ENCODE data around the gene PMEPA1. TPM values are rescaled to one million over a fixed set of nuclear protein-coding genes. Genes with fewer than 3 reads are reported as not detected.

PMEPA1 gene
- total and polyA plus RNA-seq, 2 donors (not counting 3 experiments of a cell fraction or from before 2014, with no cell fraction given): 31.6 to 33.2 TPM

DNA sequence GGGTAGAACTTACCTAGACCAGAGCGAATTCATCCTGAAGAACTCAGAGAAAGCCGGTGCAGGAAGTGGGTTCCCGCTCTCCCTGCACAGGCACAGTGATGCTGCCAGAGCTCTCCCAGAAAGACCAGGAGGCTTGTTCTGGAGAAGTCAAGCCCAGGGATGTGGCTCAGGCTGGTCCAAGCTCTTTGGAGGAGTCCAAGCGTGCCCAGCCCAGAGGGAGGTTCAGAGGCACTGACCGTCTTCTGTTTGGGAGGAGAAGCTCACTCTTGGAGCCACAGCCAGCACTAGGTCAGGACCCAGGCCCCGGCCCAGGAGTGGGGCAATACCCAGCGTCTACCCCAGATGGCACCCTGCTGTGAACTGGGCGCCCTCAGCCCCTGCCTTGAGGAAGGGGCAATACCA is 1.5 kb upstream of the PMEPA1 start:
- H3K79me2 ChIP-seq (ENCODE audit: control insufficient read depth, insufficient read depth, low read length): peaks cover 25% of the 10 kb centered on the region
- H3K9ac ChIP-seq (replicated peaks; ENCODE audit: extremely low read depth, insufficient read depth, low read length): no peak overlapping the region
- H3K9me1 ChIP-seq (replicated peaks; ENCODE audit: control insufficient read depth, extremely low read depth, insufficient read depth, low read length): no peaks in the 10 kb centered on the region
- intact Hi-C loops (cut with micrococcal nuclease) (loop anchor here (10.0 kb wide), 2 partner anchors 327 to 1183 kb away; no protein-coding TSS in a partner anchor), dilution Hi-C loops (cut with MboI; ENCODE audit: extremely low pct_ligation_motif_present, low sequenced_read_pairs) (no loop called here)
- H3K27me3 ChIP-seq (ENCODE audit: control insufficient read depth in 2 of 2, insufficient read depth in 2 of 2, low read length in 2 of 2): no peaks in the 10 kb centered on the region
- ChIA-PET CTCF (interaction anchor here (0.7 to 2.9 kb wide), 9 partner anchors 13 to 469 kb away, joined by 3 to 22 read pairs (median 5); no protein-coding TSS in a partner anchor), POLR2A (no interaction called here)
- no peak overlapping the region for H2AFZ ChIP-seq (ENCODE audit: low read depth, low read length)
- no peaks in the 10 kb centered on the region for H3K36me3 ChIP-seq (ENCODE audit: control insufficient read depth in 2 of 2, extremely low read depth in 1 of 2, insufficient read depth in 2 of 2, low read length in 2 of 2)
- H3K27ac ChIP-seq (ENCODE audit: insufficient read depth, low read depth, low read length): no peak overlapping the region
- no peak overlapping the region for H3K4me3 ChIP-seq (replicated peaks in 1 of 3; ENCODE audit: insufficient read depth in 1 of 3, low read depth in 1 of 3, low read length in 3 of 3)
- no peaks in the 10 kb centered on the region for H3K9me3 ChIP-seq (replicated peaks; ENCODE audit: control insufficient read depth, insufficient read depth, low read length)
- peaks cover 14% of the 10 kb centered on the region for H3K4me1 ChIP-seq (ENCODE audit: control insufficient read depth, extremely low read depth, insufficient read depth, low read length)
- TF ChIP-seq GATA2 (IDR thresholded peaks at IDR 0.05; ENCODE audit: insufficient read depth, insufficient read length, low read depth, low read length): no peak
- TF ChIP-seq, protein P1, sequence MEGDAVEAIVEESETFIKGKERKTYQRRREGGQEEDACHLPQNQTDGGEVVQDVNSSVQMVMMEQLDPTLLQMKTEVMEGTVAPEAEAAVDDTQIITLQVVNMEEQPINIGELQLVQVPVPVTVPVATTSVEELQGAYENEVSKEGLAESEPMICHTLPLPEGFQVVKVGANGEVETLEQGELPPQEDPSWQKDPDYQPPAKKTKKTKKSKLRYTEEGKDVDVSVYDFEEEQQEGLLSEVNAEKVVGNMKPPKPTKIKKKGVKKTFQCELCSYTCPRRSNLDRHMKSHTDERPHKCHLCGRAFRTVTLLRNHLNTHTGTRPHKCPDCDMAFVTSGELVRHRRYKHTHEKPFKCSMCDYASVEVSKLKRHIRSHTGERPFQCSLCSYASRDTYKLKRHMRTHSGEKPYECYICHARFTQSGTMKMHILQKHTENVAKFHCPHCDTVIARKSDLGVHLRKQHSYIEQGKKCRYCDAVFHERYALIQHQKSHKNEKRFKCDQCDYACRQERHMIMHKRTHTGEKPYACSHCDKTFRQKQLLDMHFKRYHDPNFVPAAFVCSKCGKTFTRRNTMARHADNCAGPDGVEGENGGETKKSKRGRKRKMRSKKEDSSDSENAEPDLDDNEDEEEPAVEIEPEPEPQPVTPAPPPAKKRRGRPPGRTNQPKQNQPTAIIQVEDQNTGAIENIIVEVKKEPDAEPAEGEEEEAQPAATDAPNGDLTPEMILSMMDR (IDR thresholded peaks at IDR 0.05; ENCODE audit: extremely low read depth in 1 of 2, insufficient read depth in 1 of 2, low read depth in 1 of 2, low read length in 2 of 2): no peak
- TF ChIP-seq, protein P2, sequence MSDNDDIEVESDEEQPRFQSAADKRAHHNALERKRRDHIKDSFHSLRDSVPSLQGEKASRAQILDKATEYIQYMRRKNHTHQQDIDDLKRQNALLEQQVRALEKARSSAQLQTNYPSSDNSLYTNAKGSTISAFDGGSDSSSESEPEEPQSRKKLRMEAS (IDR thresholded peaks at IDR 0.05; ENCODE audit: insufficient read depth, insufficient read length): no peak
- TF ChIP-seq POLR2A (IDR thresholded peaks at IDR 0.05; ENCODE audit: low read depth, low read length): no peak
- no peak for TF ChIP-seq JUN (IDR thresholded peaks at IDR 0.05; ENCODE audit: borderline replicate concordance, insufficient read depth, insufficient read length, low read depth)
- TF ChIP-seq EZH2 (IDR thresholded peaks at IDR 0.05; ENCODE audit: borderline replicate concordance, low read depth, low read length, severe bottlenecking): no peak
- TF ChIP-seq POLR2AphosphoS5 (IDR thresholded peaks at IDR 0.05; ENCODE audit: insufficient read depth, low read depth, low read length): no peak
- TF ChIP-seq FOS (IDR thresholded peaks at IDR 0.05; ENCODE audit: borderline replicate concordance, insufficient read depth, low read length): no peak
- TF ChIP-seq MYC (IDR thresholded peaks at IDR 0.05; ENCODE audit: low read depth, low read length): no peak
- DNase-seq (ENCODE audit: low read depth, low spot score) (no peak), FAIRE-seq (peak; percentile 18)
- no peak overlapping the region for H3K4me2 ChIP-seq (ENCODE audit: insufficient read depth, low read length)
- BruUV-seq (replicated peaks): no TSS peak
- no peaks in the 10 kb centered on the region for H4K20me1 ChIP-seq (replicated peaks; ENCODE audit: control insufficient read depth, extremely low read depth, insufficient read depth, low read length)

All from endothelial cell of umbilical vein (primary cell).